CD4-positive, alpha-beta T cell treated with Interleukin-6 at 100 ng/mL for 8 hours (primary cell): ENCODE data around the gene BCL6.

ENCODE experiments used
- DNase-seq: peaks from one replicate; pipeline ENCODE4 v3.0.0-alpha.2; 2020; ENCODE audit warnings: mixed read lengths, low spot score

BCL6 gene

DNA sequence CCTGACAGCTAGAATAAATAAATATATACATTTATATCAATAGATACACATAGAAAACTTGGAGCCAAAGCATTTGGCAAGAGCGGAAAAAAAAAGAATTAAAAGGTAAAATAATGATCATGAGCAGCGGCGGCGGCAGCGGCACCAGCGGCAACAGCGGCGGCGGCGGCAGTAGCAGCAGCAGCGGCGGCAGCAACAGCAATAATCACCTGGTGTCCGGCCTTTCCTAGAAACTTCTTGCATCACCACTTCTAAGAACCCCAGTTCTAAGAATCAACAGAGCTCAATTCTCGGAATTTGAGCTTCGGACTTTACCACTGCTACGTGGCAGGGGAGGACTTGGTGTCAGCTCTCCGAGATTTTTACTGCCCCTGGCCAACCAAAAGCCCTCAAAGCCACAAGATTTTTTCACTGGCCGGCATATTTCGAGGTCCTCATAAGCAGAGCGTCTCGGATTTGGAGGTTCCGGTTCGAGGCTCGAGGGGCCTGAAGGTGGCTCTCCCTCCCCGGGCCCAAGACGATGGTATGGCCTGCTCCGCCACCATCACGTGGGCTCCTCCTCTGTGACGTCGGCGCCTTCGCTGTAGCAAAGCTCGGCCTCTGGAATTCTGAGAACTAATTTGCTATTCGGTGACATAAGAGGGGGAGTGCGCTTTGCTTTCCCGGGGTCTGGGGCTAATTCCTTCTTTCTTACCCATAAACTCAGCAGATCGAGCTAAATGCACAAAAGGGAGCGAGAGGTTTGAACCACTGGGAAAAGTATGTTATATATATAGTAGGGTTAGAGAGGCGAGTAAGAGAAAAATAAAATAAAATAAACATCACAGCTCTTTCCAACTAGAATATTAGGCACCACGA is at the start of gene BCL6:
Gene BCL6 (minus strand): TSS at position 268 of the 858 bp plus-strand sequence. CDS start 11,775 bp downstream, outside the sequence.
- peak; percentile 92 for DNase-seq

DNA sequence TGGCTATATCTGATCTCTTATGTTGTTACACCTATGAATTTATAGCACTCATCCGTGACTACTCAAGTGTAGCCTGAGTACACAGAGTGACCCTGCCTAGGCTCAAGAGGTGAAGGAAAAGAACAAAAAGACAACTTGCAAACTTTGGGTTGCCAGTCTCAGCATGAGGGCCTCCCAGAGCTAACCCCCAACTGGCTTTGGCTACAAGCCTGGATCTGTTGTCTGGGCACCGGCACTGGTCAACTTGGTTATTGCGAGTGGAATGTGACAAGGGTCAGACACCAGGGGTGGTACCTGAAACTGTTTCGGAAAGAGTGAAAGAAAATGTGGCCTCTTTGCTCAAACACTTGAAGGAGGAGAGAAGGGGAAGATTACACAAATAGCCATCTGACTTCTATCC is 49.5 kb upstream of the BCL6 start:
- DNase-seq: no peak

DNA sequence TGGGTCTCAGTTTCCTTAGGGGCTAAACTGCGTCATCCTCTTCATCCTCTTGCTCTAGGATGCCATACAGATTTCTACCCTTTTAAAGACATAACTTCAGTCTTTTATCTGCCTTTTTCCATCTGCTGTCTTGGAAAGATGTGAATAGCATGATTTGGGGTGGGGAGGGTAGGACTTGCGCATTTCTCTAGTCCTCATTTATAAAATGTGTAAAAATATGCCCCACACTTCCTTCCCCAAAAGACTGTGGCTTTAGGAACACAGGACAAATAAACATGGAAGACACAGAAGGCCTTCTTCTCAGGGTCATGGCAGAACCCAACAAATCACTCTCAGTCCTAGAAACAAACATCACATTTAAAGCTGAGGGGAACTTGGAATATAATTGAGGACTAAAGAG is 48.4 kb upstream of the BCL6 start:
- DNase-seq: no peak

DNA sequence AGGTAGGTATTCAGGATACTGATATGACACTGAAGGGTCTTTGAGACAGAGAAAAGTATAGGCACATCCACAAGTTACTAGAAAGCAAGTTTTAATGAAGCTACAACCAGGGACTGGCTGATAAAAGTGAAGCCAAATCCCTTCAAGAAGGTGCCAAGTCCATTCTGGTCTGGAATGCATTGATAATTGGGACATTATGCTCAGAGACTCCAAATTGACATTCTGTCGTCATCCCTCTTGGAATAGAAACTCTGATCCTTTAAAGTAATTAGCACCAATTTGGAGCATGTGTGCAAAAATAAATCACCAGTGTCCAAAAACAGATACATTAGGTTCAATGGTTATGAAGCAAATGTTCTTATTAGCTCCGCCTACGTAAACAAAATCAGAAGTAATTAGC is 47.3 kb upstream of the BCL6 start:
- no peak for DNase-seq

DNA sequence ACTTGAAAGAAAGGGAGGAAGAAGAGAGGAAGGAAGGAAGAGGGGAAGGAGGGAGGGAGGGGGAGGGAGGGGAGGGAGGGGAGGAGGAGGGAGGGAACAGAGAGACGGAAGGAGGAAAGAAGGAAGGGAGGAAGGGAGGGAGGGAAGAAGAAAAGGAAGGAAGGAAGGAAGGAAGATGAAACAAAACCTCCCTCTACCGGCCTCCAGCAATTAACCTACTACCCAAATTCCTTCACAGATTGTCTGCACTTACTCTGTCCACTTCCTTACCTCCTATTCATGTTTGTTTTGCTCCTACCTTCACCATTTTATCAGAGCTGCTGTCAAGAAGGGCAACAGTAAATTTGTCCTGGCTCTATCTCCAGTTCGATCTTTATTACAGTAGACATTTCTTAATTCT is 44.6 kb upstream of the BCL6 start:
- DNase-seq: no peak

DNA sequence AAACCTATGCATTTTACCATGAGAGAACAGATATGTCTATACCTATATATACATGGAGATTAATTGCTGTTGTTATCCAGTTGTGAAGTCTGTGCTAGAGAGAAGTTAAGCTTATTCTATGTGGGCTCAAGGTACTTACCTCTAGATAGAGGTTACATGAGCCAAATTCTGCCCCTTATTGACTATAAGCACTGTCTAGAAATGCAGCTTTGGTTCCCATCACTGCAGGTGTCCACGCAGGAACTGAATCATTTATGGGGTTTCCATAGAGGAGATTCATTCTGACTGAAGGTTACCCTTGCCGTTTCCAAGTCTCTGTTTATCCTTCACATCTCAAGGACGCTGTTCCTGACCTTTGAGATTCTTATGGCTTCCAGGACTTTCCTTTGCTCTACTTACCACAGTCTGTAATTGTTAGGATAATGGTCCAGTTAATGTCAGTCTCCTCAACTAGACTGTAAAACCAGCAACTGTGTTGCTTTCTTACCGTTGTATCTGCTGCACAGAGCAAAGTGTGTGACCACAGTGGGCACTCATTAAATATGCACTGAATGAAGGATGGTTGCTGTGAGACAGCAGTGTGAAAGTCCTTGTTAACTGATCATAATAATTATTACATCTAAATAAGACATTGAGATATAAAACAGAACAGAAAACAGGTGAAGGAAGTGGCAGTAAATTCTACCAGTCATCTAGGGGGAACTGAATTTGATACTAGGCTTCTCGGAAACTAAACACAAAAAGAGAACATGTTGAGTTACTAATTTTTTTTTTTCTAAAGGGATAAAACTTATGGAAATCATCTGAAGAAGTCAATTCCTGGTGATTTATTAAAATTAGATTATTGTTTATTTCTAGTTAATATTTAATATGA is 44.0 kb upstream of the BCL6 start:
- no peak for DNase-seq

DNA sequence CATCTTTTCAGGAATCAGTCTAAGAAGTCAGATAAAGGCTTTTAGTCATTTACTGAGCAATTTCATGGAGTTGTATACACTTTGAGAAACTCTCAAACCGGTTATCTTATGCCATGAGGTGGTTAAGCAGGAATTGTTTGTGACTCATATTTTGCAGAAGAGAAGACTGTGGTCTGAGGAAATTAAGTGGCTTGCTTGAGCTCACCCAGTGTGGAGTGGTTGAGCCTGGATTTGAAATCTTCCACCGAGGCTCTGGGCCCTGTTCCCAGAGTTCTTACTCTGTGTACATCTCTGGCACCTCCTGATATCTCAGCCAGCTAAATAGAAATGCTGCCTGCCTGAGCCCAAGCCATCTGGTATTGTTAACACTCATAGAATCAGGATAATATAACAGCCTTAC is 37.8 kb upstream of the BCL6 start:
- no peak for DNase-seq

DNA sequence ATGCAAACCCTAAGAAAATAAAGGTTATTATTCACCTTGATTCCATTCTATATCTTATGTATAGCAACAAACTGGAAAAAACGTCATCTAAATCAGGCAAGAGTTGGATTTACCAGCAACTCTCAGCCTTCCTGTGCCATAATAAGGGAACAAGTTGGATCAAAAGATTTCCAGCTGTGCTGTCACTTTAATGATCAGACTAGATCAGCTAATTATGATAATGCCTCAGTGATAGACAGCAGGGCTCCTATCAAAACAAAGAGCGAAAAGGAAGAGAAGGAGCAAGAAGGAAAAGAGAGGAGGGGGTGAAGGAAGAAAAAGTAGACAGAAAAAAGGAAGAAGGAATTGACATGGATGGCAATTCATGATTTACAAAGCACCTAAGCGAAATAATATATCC is 36.7 kb upstream of the BCL6 start:
- DNase-seq: no peak

DNA sequence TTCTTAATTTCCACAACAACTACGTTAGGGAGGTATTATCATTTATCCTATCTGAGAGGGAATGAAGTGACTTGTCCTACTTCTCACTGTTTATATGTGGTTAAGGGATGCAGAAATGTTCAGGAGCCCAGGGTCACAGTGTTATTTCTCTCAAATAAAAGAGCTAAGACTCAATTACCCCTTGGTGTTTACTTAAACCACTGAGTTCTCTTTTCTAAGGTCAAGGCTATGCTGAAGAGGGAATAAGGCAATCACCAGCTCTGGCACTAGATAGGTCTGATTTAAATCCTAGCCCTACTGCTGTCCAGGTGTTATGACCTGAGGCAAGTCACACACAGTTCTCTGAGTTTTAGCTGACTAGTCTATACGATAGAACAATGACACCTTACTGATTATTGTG is 35.7 kb upstream of the BCL6 start:
- no peak for DNase-seq

DNA sequence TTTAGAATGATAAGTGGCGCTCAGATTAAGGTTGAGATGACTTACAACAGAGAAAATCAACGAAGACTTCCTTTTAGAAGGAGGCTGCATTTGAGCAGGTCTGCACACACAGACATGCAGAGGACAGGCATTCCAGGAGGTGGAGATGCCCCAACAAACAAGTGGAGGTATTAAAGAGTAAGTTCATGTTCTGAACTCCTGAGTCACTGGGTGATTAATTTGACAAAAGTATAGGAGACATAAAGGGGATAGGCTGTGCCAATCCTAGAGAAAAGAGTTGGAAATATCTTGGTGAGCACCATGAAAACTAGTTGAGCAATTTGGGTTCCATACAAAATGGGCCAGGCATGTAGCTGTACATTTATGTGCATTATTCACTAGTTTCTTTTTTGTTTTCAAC is 33.5 kb upstream of the BCL6 start:
- DNase-seq: no peak

DNA sequence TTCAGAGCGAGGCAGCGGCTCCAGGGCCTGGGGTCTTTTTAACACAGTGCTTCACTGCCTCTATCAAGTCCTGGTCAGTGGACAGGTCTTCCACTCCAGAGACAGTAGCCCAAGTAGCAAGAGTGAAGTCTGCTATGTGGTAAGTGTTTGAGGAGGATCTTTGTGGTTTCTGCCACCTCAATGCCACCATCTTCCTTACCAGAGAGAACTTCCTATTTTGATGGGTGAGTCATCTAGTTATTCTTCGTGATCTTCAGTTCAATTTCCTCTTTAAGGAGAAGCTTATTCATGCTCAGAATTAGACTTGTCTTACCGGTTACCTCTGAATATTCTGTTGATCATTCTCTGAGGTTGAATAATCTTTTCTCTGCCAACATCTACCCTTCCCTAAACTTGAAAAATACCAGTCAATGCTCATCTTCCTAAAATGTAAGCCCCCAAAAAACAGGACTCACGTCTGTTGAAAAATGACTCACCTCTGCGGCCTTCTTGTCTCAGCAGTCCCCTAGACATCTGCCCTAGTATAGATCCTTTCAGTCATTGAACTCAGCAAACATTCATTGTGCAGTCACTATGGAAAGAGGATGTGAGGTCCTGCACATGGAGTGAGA is 32.2 kb upstream of the BCL6 start:
- DNase-seq: peak; percentile 63

DNA sequence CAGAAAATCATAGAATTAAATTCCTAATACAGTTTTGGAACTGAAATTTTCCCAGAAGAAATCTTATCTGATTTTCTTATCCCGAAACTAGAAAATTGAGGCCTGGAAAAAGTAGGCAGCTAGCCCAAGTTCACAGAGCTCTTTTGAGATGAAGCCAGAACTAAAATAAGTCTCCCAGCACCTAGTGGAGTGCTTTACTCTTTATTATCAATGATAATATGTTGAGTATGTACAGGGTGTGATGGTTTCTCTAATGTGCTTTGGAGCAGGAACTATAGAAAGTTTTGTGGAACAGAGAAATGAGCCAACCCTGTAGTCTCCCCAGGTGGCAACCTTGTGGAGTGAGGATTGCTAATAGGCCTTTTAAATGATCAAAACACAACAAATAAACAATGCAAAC is 30.3 kb upstream of the BCL6 start:
- no peak for DNase-seq

DNA sequence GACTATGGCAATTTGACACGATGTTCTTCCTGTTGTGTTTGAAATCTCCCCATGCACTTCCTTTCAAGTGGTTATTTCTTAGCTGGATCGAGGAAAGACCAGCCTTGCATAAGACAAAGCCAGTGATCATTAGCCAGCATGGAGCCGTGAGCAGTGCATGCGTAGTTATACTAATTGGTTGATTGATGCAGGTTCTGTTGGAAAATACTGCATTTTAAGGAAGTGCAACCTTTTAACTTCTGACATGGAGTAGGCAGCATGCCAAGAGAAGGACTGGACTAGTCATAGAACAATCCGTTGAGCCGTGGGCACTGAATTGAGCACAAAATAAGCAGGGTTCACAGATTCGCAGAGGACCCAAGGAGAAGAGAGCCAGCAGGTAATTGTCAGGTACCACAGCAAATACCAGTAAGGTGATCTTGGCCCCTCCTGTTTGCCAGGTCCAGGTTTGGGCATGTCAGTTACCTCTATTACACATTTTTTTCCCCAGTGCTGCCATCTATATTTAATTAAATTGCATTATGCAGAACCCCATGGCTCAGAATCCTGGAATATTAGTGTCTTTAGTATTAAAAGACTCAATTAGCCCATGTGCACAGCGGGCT is 29.0 kb upstream of the BCL6 start:
- no peak for DNase-seq

DNA sequence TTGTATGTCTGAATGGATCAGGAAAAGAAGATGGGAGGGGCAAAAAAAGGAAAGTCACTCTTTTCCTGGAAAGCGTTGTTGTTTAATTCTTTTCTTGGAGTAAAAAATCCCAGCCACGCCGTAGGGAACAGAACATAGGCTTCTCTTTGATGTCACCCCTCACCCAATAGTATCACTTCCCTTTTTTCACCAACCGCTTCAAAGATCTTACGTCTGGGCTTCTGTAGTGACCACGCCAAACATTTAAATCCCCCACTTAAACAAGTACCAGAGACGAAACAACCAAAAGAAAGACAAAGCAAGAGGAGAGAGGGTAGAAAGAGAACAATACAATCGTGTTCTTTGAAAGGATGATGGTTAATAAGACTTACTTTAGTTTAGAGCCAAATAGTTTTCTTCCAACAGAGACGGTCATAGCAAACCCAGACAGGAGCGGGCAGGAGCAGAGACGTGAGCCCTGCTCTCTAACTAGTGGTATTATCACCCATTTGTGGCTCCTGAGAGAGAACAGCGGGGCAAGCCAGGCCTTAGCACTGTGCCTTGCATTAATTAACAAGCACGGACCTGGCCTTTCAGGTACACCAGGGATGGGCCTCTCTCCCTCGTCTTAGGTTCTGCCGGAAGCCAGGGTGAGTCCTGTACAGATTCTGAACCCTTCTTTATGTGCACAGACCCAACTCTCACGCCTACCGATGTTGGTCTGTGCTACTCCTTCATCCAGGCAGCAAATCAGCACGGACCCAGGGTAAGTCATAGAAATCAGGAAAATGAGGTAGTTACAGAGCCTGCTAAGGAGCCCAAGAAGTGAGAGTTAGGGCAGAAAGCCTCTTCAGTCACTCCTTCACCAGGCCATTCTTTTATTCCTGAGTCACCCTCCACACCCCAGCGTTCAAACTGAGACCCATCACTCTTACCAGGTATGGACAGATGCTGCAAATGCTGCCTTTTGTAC is 28.2 kb upstream of the BCL6 start:
- DNase-seq: no peak

DNA sequence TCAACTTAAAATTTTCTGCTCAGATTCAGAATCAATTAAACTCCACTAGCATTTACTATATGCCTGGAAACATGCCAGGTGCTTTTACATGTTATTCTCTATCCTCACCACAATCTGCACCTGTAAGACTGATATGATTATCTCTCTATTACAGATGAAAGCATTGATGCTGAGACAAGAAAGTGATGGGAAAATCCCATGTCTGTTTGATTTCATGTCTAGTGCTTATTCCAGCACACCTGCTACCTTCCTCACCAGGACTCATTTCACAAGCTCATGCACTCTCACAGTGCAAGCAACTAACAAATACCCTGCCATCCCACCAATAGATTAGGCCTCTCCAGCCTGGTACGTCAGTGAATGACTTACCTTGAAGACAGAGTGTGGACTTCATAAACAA is 25.0 kb upstream of the BCL6 start:
- DNase-seq: peak; percentile 62

DNA sequence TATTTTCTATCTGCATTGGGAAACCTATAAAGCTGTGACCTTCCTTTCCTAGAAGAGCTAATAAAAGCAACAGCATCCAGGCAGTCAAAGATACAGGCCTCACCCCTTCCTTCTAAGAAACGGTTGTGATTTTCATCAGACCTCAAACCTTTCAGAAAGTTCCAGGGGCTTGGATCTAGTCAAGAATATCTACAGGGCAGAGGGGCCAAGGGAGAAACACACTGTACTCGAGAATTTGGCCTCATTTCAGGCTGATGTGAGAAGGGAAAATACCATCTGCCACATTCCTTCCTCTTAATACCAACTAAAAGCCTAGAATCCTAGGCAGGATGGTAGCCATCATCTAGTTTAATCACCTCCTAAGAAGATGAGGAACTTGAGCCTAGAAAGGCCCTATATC is 24.5 kb upstream of the BCL6 start:
- DNase-seq: no peak

DNA sequence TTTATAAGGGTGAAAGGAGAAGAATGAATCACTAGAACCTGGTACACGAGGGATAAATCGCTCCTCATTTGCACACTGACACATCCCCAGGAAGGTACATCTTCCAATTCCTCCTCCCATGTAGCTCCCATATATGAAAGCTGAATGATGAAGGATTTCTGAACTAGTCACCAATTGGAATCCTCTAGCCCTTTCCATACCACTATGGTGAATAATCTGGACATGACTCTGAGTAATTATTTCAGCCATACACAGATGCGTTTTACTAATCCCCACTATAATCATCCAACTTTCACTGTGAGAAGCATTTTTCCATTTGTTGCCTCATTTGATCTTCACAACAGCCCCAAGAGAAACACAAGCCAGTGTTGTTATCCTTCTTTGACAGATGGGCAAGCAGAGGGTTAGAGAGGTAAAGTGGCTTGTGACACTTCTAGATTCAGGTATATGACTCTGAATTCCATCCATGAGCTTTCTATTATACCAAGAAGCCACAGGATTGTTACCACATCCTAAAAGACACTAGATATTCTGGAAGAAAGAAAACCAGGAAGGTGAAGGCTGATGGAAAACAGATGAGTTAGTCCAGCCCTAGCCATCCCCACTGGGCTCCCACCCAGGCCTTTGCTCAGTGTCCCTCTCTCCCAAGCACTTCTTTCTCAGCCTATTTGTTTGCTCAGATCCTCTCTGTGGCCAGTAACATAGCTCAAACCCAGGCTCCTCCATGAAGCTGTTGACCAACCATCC is 22.2 kb upstream of the BCL6 start:
- DNase-seq: no peak

DNA sequence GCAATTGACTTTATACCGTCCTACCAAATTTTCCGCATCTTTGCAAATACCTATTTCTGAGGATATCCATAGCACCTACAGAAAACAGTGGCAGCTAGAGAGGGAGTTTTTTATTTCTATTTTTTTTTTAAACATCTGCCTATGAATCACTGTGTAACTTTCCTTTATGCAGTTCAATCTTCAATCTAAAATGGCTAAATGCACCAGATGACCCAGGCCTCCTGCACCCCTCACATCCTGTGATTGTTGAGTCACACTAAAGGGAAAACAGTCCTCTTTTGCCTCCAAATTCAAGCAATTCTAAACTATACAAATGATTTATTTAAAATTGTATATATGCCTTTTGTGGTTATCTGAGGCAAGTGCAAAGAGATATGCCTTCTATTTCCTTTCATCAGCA is 20.1 kb upstream of the BCL6 start:
- DNase-seq: no peak

DNA sequence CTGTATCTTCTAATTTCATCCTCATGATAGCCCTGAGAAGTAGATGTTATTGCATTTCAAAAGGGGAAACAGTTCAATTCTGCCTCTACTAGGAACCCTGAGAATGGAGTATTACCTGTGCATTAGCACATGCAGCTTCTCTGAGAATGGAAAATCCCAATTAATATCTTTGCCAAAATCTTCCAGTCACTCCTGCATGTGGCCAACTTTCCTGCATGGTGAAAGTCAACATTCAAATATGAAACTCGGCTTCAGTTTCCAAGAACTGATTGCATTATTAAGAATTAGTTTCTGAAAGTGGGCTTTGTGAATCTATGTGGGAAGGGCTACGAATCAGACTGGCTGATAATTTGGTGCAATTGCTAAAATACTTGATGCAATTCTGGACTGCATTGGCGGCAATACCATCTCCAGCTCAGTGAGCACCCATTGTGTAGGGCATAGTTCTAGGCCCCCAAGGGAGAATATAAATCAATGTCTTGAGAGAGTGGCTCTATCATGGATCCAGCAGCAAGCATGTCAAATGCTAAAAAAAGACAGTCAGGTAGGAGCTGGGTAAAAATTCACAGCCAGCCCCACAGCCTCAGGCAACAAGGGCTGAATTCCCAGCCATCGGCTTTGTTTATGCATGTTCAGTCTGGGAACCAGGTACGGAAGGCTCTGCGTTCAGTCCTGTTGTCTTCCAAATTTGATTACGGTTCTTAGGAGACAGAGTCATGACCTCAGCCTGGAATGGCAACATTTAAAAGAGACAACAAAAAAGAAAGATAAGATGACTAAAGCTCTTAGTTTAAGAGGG is 18.8 kb upstream of the BCL6 start:
- no peak for DNase-seq

DNA sequence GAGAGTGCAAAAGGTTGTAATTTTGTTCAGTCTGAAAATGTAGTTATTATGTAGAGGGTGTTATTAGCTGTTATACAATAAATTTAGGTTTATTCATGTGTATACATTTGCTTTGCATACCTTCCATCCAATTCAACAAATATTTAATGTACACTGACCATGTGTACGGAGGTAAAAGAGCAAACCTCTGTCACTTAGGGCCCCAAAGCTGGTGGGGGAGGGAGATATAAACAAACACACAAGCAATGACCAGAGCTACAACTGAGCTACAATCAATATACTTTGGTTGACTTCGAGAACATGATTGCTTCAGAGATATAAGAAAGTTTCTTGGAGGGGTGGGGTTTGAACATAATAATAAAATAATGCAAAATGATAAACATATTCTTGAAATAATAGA is 17.5 kb upstream of the BCL6 start:
- no peak for DNase-seq
